ENCODE measurements around the gene RGL2. TPM values are rescaled to one million over a fixed set of nuclear protein-coding genes. Genes with fewer than 3 reads are reported as not detected.

RGL2 gene
- total and polyA plus RNA-seq, 2 of the 13 experiments (the other 11 are each of a cell fraction or from before 2014, with no cell fraction given): 22.9 to 47.4 TPM

- TF ChIP-seq MTERF4 (CRISPR knock-in tag; IDR thresholded peaks at IDR 0.05) (0 out of 2 replicates have a peak, but pooled peaks have one; percentile 3), ZNF383 (CRISPR knock-in tag; IDR thresholded peaks at IDR 0.05; ENCODE audit: borderline replicate concordance) (no peak), ATF1 (CRISPR knock-in tag; IDR thresholded peaks at IDR 0.05) (no peak), SALL2 (CRISPR knock-in tag; IDR thresholded peaks at IDR 0.05) (no peak), GPN1 (CRISPR knock-in tag; IDR thresholded peaks at IDR 0.05; ENCODE audit: borderline replicate concordance) (no peak), HOXD1 (CRISPR knock-in tag; IDR thresholded peaks at IDR 0.05) (no peak), ZNF263 (CRISPR knock-in tag; IDR thresholded peaks at IDR 0.05) (no peak), TRAFD1 (CRISPR knock-in tag; IDR thresholded peaks at IDR 0.05; ENCODE audit: borderline replicate concordance) (no peak), POGZ (CRISPR knock-in tag; IDR thresholded peaks at IDR 0.05) (no peak), HNF1A (IDR thresholded peaks at IDR 0.05; ENCODE audit: low read depth) (no peak), HNF1A (CRISPR knock-in tag; IDR thresholded peaks at IDR 0.05; ENCODE audit: borderline replicate concordance) (no peak), NR1H2 (CRISPR knock-in tag; IDR thresholded peaks at IDR 0.05; ENCODE audit: borderline replicate concordance, low read depth) (no peak), PHF20 (CRISPR knock-in tag; IDR thresholded peaks at IDR 0.05) (no peak), TAF15 (IDR thresholded peaks at IDR 0.05; ENCODE audit: low read depth, low read length, poor library complexity, severe bottlenecking) (no peak), IKZF4 (CRISPR knock-in tag; IDR thresholded peaks at IDR 0.05; ENCODE audit: borderline replicate concordance, low read depth, not compliant biosample characterization) (no peak), CBX2 (IDR thresholded peaks at IDR 0.05; ENCODE audit: low read depth, low read length) (no peak), CBX2 (CRISPR knock-in tag; IDR thresholded peaks at IDR 0.05; ENCODE audit: low read depth) (no peak), ZSCAN20 (CRISPR knock-in tag; IDR thresholded peaks at IDR 0.05; ENCODE audit: borderline replicate concordance) (no peak), HDAC1 (CRISPR knock-in tag; IDR thresholded peaks at IDR 0.05) (0 out of 2 replicates have a peak, but pooled peaks have one; percentile 7), JARID2 (CRISPR knock-in tag; IDR thresholded peaks at IDR 0.05; ENCODE audit: insufficient replicate concordance) (no peak), ZNF564 (CRISPR knock-in tag; IDR thresholded peaks at IDR 0.05) (peak; percentile 2; the same call in 1 of the 2 replicates), EEA1 (CRISPR knock-in tag; IDR thresholded peaks at IDR 0.05; ENCODE audit: borderline replicate concordance) (no peak), ZNF224 (CRISPR knock-in tag; IDR thresholded peaks at IDR 0.05) (0 out of 2 replicates have a peak, but pooled peaks have one; percentile 28), NCOA2 (CRISPR knock-in tag; IDR thresholded peaks at IDR 0.05) (no peak)
These were observed 24.8 kb upstream of the RGL2 start (continued) for GRCh38 chr6:33323623-33323948.

Data from HepG2 (cell line).